Measurements from ENCODE around the gene LMNTD2.
A peak's percentile ranks its signal among the peaks of the same experiment; 100 is the strongest.

Gene LMNTD2

DNA sequence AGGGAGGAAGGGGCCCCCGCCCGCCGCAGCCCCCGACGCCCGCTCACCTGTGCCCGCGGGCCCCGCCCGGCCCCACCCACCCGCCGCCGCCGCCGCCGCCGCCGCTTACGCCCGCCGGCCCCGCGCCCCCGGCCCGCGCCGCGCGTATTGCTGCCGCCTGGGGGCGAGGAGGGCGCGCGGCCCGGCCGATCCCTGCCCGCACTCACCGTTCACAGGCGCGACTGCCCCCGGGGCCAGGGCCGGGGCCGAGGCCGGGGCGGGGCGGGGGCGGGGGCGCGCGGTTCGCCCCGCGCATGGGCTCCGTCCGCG is 25.4 kb downstream of the LMNTD2 start:
- DNase-seq = no peak
- Mint-ChIP-seq H3K27me3 (ENCODE audit: low read depth, poor library complexity) (peaks cover 27% of the 10 kb centered on the region), H3K4me3 (no peak overlapping the region), H3K9me3 (no peaks in the 10 kb centered on the region), H3K36me3 (ENCODE audit: low read depth) (no peaks in the 10 kb centered on the region), H3K27ac (no peak overlapping the region), H3K4me1 (peaks cover 22% of the 10 kb centered on the region)
- TF ChIP-seq, protein P1, sequence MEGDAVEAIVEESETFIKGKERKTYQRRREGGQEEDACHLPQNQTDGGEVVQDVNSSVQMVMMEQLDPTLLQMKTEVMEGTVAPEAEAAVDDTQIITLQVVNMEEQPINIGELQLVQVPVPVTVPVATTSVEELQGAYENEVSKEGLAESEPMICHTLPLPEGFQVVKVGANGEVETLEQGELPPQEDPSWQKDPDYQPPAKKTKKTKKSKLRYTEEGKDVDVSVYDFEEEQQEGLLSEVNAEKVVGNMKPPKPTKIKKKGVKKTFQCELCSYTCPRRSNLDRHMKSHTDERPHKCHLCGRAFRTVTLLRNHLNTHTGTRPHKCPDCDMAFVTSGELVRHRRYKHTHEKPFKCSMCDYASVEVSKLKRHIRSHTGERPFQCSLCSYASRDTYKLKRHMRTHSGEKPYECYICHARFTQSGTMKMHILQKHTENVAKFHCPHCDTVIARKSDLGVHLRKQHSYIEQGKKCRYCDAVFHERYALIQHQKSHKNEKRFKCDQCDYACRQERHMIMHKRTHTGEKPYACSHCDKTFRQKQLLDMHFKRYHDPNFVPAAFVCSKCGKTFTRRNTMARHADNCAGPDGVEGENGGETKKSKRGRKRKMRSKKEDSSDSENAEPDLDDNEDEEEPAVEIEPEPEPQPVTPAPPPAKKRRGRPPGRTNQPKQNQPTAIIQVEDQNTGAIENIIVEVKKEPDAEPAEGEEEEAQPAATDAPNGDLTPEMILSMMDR (IDR thresholded peaks at IDR 0.05) = no peak

DNA sequence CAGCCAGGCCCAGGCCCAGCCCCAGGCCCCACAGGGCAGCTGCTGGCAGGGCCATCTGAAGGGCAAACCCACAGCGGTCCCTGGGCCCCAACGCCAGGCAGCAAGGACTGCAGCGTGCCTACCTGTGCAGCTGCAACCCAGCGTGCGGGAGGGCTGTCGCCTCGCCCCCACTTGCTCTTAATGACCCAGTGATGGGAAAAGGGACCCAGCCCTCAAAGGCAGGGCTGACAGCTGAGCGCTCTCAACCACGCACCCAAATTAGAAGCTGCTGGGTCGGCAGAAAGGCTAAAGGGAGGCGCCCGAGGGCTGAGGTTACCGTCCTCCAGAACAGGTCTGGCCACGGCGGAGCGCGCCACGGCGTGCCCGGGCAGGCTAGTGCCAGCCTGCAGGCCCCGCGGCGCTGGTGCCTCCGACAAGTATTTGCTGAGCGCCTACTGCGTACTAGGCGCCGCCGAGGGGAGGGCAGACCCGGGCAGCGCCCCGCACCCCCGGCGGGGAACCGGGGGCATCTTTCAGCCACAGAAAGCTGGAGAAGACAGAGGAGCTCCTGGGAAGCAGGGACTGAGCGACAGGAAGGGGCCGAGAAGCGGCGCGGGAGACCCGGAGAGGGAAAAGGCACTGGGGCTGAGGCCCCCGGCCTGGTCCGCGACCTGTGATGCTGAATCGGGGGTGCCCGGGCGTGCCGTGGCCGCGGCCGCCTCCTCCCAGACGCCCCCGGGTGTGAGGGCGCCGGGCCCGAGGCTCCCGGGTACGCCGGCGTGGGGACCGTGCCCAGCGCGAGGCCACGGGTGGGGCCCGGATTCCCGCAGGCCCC is 25.9 kb downstream of the LMNTD2 start:
- no peaks in the 10 kb centered on the region for H3K36me3 Mint-ChIP-seq (ENCODE audit: low read depth)
- H3K4me3 Mint-ChIP-seq = peak overlapping the region; percentile 74
- TF ChIP-seq, protein P1 (IDR thresholded peaks at IDR 0.05) = no peak
- peaks cover 17% of the 10 kb centered on the region for H3K4me1 Mint-ChIP-seq
- H3K9me3 Mint-ChIP-seq = no peaks in the 10 kb centered on the region
- no peak for DNase-seq
- H3K27me3 Mint-ChIP-seq (ENCODE audit: low read depth, poor library complexity) = peaks cover 27% of the 10 kb centered on the region
- H3K27ac Mint-ChIP-seq = no peak overlapping the region

DNA sequence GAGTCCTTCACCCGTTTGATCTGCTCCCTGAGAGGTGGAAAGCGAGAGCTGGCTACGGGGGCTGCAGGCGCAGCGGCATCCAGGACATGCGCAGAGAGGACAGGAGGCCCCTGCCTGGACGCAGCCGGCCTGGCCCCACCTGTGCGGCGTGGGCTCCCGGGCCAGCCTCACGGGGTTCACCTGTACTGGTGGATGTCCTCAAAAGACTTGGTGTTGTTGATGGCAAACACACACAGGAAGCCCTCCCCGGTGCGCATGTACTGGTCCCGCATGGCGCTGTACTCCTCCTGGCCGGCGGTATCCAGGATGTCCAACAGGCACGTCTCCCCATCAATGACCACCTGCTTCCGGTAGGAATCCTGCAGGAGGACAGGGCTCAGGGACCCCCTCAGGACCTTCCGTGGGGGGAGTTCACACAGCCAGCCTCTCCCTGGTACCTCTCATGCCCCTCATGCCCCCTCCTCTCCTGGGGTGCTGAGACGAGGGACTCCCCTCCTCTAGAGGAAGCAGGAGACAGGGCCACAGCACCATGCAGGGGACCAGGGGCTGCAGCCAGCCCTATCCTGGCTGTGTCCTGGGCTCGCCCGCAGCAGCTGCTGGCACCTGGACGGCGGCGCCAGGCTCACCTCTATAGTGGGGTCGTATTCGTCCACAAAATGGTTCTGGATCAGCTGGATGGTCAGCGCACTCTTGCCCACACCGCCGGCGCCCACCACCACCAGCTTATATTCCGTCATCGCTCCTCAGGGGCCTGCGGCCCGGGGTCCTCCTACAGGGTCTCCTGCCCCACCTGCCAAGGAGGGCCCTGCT is 26.7 kb downstream of the LMNTD2 start:
- H3K36me3 Mint-ChIP-seq (ENCODE audit: low read depth) = no peaks in the 10 kb centered on the region
- peaks cover 22% of the 10 kb centered on the region for H3K27me3 Mint-ChIP-seq (ENCODE audit: low read depth, poor library complexity)
- DNase-seq = no peak
- TF ChIP-seq, protein P1 (IDR thresholded peaks at IDR 0.05) = no peak
- peak overlapping the region; percentile 38 for H3K4me3 Mint-ChIP-seq
- no peak overlapping the region for H3K27ac Mint-ChIP-seq
- H3K9me3 Mint-ChIP-seq = no peaks in the 10 kb centered on the region
- peaks cover 18% of the 10 kb centered on the region for H3K4me1 Mint-ChIP-seq

DNA sequence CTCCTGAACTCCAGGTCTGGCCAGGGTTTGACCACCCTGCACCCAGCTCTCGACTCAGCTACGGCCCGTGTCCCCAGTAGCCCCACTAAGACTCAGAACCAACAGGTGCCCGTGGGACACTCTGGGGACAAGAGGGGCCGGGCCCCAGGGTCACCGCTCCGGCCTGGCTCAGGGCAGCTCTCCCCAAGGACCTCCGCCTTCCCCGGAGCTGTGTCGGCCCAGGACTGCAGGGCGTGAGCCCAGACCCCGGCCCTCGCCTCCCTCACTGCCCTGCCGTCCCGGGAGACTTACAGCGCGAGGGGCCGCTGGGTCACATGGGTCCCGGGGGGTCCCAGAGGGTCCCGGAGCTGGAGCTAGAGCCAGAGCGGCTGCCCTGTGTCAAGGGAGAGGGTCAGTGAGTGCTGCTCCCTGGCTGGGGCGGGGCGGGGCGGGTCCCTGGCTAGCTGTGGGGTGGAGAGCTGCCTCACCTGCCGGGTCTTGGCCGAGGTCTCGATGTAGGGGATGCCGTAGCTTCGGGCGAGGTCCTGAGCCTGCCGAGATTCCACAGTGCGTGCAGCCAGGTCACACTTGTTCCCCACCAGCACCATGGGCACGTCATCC is 27.5 kb downstream of the LMNTD2 start:
- Mint-ChIP-seq H3K27ac (no peak overlapping the region), H3K36me3 (ENCODE audit: low read depth) (no peaks in the 10 kb centered on the region), H3K4me3 (peak overlapping the region; percentile 38), H3K9me3 (no peaks in the 10 kb centered on the region), H3K27me3 (ENCODE audit: low read depth, poor library complexity) (peaks cover 15% of the 10 kb centered on the region), H3K4me1 (peaks cover 14% of the 10 kb centered on the region)
- DNase-seq = no peak
- TF ChIP-seq, protein P1 (IDR thresholded peaks at IDR 0.05) = no peak

DNA sequence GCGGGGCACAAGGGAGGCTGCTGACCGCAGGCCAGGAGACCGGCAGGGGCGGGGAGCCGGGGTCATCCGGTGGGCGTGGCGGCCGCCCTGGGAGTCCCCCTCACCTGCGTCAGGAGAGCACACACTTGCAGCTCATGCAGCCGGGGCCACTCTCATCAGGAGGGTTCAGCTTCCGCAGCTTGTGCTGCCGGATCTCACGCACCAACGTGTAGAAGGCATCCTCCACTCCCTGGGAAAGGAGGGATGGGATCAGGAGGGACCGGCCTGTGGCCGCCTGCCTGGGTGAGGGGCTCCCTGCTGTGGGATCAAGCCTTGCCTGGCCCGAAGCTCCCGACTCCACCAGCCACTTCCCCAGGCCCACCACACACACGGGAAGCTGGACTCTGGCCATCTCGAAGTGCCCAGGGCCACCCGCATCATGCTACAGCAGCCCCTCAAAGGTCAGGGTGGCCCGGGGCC is 28.0 kb downstream of the LMNTD2 start:
- DNase-seq = no peak
- peaks cover 9% of the 10 kb centered on the region for H3K27me3 Mint-ChIP-seq (ENCODE audit: low read depth, poor library complexity)
- H3K27ac Mint-ChIP-seq = no peak overlapping the region
- no peak overlapping the region for H3K4me3 Mint-ChIP-seq
- TF ChIP-seq, protein P1 (IDR thresholded peaks at IDR 0.05) = no peak
- H3K36me3 Mint-ChIP-seq (ENCODE audit: low read depth) = no peaks in the 10 kb centered on the region
- H3K9me3 Mint-ChIP-seq = no peaks in the 10 kb centered on the region
- H3K4me1 Mint-ChIP-seq = peaks cover 9% of the 10 kb centered on the region
